ENCODE measurements around the gene ATXN1.

The ATXN1 gene

DNA sequence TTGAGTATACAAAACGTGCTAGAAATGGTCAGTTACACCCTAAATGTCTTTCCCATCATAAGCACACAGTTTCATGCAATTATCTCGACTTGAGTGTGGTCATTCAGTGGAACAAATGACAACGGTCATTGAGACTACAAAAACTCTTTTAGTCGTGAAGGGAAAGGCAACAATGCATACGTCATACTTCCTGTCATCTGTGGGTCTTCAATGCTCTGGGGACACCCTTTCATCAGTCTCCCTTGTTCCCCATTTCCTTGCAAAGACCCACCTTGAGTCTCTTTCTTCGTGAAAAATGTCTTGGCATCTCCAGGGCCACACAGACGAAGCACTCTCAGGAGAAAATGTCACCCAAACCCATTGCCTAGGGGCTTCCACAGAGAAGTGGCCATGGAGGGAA is 284.4 kb downstream of the ATXN1 start (continued):
- TF ChIP-seq, protein P1, sequence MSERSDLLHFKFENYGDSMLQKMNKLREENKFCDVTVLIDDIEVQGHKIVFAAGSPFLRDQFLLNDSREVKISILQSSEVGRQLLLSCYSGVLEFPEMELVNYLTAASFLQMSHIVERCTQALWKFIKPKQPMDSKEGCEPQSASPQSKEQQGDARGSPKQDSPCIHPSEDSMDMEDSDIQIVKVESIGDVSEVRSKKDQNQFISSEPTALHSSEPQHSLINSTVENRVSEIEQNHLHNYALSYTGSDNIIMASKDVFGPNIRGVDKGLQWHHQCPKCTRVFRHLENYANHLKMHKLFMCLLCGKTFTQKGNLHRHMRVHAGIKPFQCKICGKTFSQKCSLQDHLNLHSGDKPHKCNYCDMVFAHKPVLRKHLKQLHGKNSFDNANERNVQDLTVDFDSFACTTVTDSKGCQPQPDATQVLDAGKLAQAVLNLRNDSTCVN (tag by site-specific recombination; optimal IDR thresholded peaks at IDR 0.05) = no peak
- TF ChIP-seq ZBTB1 (tag by site-specific recombination; IDR thresholded peaks at IDR 0.05) (no peak), ZFP41 (tag by site-specific recombination; IDR thresholded peaks at IDR 0.05; ENCODE audit: borderline replicate concordance) (no peak), ZFP37 (tag by site-specific recombination; IDR thresholded peaks at IDR 0.05) (no peak)

DNA sequence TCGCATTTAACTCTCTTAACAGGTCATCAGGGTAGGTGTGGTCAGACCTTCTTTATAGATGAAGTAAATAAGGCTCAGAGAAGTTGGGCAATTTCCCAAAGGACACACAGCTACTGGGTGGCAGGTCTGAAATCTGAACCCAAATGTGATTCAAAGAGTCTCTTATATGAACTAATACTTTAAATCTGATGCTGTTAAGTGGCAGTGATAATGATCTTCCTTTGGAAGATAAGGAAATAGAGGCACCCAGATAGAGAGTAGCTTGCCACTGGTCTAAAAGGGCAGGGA is 285.8 kb downstream of the ATXN1 start:
- no peaks in the 10 kb centered on the region for H3K9me3 ChIP-seq (ENCODE audit: control insufficient read depth, insufficient read depth, low read depth, low read length)
- no peaks in the 10 kb centered on the region for H3K36me3 ChIP-seq (ENCODE audit: control insufficient read depth in 2 of 2, insufficient read depth in 1 of 2, low read length in 2 of 2)
- no peak overlapping the region for H3K27ac ChIP-seq (ENCODE audit: extremely low read depth, low read depth, low read length)
- peaks cover 21% of the 10 kb centered on the region for H3K4me1 ChIP-seq (ENCODE audit: control insufficient read depth, insufficient read depth, low read length)
- no peak overlapping the region for H3K4me3 ChIP-seq (ENCODE audit: low read depth, low read length)
- CTCF ChIA-PET = no interaction called here
- POLR2A ChIA-PET = no interaction called here
- TF ChIP-seq ZNF510 (tag by site-specific recombination; IDR thresholded peaks at IDR 0.05; ENCODE audit: insufficient replicate concordance) = no peak
- TF ChIP-seq, protein P2, sequence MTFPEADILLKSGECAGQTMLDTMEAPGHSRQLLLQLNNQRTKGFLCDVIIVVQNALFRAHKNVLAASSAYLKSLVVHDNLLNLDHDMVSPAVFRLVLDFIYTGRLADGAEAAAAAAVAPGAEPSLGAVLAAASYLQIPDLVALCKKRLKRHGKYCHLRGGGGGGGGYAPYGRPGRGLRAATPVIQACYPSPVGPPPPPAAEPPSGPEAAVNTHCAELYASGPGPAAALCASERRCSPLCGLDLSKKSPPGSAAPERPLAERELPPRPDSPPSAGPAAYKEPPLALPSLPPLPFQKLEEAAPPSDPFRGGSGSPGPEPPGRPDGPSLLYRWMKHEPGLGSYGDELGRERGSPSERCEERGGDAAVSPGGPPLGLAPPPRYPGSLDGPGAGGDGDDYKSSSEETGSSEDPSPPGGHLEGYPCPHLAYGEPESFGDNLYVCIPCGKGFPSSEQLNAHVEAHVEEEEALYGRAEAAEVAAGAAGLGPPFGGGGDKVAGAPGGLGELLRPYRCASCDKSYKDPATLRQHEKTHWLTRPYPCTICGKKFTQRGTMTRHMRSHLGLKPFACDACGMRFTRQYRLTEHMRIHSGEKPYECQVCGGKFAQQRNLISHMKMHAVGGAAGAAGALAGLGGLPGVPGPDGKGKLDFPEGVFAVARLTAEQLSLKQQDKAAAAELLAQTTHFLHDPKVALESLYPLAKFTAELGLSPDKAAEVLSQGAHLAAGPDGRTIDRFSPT (tag by site-specific recombination; IDR thresholded peaks at IDR 0.05) = no peak
- TF ChIP-seq SCRT2 (tag by site-specific recombination; IDR thresholded peaks at IDR 0.05) = no peak
- no peak for TF ChIP-seq ZEB2 (tag by site-specific recombination; IDR thresholded peaks at IDR 0.05)
- no peak for TF ChIP-seq KLF1 (tag by site-specific recombination; IDR thresholded peaks at IDR 0.05)
- no peak for TF ChIP-seq ZNF558 (tag by site-specific recombination; IDR thresholded peaks at IDR 0.05)
- TF ChIP-seq, protein P3, sequence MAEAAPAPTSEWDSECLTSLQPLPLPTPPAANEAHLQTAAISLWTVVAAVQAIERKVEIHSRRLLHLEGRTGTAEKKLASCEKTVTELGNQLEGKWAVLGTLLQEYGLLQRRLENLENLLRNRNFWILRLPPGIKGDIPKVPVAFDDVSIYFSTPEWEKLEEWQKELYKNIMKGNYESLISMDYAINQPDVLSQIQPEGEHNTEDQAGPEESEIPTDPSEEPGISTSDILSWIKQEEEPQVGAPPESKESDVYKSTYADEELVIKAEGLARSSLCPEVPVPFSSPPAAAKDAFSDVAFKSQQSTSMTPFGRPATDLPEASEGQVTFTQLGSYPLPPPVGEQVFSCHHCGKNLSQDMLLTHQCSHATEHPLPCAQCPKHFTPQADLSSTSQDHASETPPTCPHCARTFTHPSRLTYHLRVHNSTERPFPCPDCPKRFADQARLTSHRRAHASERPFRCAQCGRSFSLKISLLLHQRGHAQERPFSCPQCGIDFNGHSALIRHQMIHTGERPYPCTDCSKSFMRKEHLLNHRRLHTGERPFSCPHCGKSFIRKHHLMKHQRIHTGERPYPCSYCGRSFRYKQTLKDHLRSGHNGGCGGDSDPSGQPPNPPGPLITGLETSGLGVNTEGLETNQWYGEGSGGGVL (tag by site-specific recombination; IDR thresholded peaks at IDR 0.05) = no peak

DNA sequence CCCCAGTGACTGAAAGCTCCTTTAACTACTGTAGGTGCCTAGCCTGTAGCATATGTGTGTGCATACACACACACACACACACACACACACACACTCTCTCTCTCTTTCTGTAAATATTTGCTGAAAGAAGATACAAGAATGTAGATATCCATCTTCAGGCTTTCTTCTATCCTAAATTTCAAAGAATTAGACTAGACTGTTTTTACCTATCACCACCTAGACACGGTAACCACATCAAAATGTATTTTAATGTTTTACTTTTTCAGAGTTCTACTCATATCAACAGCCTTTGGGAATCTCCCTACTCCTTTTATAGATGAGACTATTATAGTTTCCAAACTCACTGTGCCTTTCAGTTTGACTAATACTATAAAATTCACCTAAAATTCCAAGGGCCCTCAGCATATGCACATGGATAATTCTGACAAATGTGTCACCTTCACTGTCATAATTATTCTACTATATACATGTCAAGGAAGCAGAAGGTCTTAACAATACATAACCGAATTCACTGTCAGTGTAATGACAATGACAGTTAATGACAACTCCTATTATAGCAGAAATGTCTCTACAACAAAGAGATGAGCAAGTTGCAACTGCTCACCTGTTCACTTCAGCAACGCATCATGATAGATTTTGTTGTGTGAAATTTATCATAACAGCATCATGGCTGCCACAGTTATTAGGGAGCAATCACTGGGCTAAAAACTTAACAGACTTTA is 286.3 kb downstream of the ATXN1 start:
- no peaks in the 10 kb centered on the region for H3K9me3 ChIP-seq (ENCODE audit: control insufficient read depth, insufficient read depth, low read depth, low read length)
- ChIA-PET CTCF (interaction anchor here (1.1 kb wide), 1 partner anchor 37 kb away, joined by 3 read pairs; no protein-coding TSS in a partner anchor), POLR2A (no interaction called here)
- H3K4me1 ChIP-seq (ENCODE audit: control insufficient read depth, insufficient read depth, low read length) = peaks cover 23% of the 10 kb centered on the region
- H3K27ac ChIP-seq (ENCODE audit: extremely low read depth, low read depth, low read length) = no peak overlapping the region
- H3K36me3 ChIP-seq (ENCODE audit: control insufficient read depth in 2 of 2, insufficient read depth in 1 of 2, low read length in 2 of 2) = no peaks in the 10 kb centered on the region
- H3K4me3 ChIP-seq (ENCODE audit: low read depth, low read length) = no peak overlapping the region
- TF ChIP-seq ZNF211 (tag by site-specific recombination; IDR thresholded peaks at IDR 0.05; ENCODE audit: low read depth) (no peak), ZBTB7A (tag by site-specific recombination; IDR thresholded peaks at IDR 0.05; ENCODE audit: low read depth) (no peak), ZNF112 (tag by site-specific recombination; IDR thresholded peaks at IDR 0.05) (no peak), EGR2 (tag by site-specific recombination; IDR thresholded peaks at IDR 0.05; ENCODE audit: low read depth) (no peak), IKZF3 (tag by site-specific recombination; IDR thresholded peaks at IDR 0.05) (no peak), ZNF626 (tag by site-specific recombination; IDR thresholded peaks at IDR 0.05) (no peak), ZNF391 (tag by site-specific recombination; IDR thresholded peaks at IDR 0.05; ENCODE audit: borderline replicate concordance, low read depth) (no peak), ZNF132 (tag by site-specific recombination; IDR thresholded peaks at IDR 0.05; ENCODE audit: borderline replicate concordance) (no peak), SCRT2 (tag by site-specific recombination; IDR thresholded peaks at IDR 0.05) (no peak), ZNF571 (tag by site-specific recombination; IDR thresholded peaks at IDR 0.05) (no peak), ZNF394 (tag by site-specific recombination; IDR thresholded peaks at IDR 0.05; ENCODE audit: borderline replicate concordance) (no peak)
- TF ChIP-seq, protein P4, sequence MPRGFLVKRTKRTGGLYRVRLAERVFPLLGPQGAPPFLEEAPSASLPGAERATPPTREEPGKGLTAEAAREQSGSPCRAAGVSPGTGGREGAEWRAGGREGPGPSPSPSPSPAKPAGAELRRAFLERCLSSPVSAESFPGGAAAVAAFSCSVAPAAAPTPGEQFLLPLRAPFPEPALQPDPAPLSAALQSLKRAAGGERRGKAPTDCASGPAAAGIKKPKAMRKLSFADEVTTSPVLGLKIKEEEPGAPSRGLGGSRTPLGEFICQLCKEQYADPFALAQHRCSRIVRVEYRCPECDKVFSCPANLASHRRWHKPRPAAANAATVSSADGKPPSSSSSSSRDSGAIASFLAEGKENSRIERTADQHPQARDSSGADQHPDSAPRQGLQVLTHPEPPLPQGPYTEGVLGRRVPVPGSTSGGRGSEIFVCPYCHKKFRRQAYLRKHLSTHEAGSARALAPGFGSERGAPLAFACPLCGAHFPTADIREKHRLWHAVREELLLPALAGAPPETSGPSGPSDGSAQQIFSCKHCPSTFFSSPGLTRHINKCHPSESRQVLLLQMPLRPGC (tag by site-specific recombination; IDR thresholded peaks at IDR 0.05) = no peak
- TF ChIP-seq, protein P5, sequence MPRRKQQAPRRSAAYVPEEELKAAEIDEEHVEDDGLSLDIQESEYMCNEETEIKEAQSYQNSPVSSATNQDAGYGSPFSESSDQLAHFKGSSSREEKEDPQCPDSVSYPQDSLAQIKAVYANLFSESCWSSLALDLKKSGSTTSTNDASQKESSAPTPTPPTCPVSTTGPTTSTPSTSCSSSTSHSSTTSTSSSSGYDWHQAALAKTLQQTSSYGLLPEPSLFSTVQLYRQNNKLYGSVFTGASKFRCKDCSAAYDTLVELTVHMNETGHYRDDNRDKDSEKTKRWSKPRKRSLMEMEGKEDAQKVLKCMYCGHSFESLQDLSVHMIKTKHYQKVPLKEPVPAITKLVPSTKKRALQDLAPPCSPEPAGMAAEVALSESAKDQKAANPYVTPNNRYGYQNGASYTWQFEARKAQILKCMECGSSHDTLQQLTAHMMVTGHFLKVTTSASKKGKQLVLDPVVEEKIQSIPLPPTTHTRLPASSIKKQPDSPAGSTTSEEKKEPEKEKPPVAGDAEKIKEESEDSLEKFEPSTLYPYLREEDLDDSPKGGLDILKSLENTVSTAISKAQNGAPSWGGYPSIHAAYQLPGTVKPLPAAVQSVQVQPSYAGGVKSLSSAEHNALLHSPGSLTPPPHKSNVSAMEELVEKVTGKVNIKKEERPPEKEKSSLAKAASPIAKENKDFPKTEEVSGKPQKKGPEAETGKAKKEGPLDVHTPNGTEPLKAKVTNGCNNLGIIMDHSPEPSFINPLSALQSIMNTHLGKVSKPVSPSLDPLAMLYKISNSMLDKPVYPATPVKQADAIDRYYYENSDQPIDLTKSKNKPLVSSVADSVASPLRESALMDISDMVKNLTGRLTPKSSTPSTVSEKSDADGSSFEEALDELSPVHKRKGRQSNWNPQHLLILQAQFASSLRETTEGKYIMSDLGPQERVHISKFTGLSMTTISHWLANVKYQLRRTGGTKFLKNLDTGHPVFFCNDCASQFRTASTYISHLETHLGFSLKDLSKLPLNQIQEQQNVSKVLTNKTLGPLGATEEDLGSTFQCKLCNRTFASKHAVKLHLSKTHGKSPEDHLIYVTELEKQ (tag by site-specific recombination; IDR thresholded peaks at IDR 0.05; ENCODE audit: borderline replicate concordance) = no peak
